Thyroid gland (tissue), 4 donors: ENCODE measurements around the gene CCDC83.

Experiments used
- CTCF ChIP-seq, 6 experiments: fragments of 200-600 bp in 3 of 6; fragments of 450-650 bp in 3 of 6; sonication (generic) in 3 of 6; IDR thresholded peaks; one replicate each; pipeline ENCODE4 v1.5.1; 2016 to 2019; ENCODE audit warnings: antibody characterized with exemption in 6 of 6, mild to moderate bottlenecking in 2 of 6, inconsistent platforms in 1 of 6, moderate library complexity in 1 of 6
- POLR2A ChIP-seq, 2 donors: fragments of 450-650 bp; IDR thresholded peaks; one replicate each; pipeline ENCODE4 v1.6.1; 2017; ENCODE audit warnings: antibody characterized with exemption in 2 of 2, mild to moderate bottlenecking in 2 of 2, moderate library complexity in 1 of 2

- TF ChIP-seq POLR2A (IDR thresholded peaks at IDR 0.05) (no peak), CTCF (IDR thresholded peaks at IDR 0.05) (no peak)
These were observed 43.3 kb downstream of the CCDC83 start for GRCh38 chr11:85898456-85898855.
